GM21619 (cell line): Measurements from ENCODE around the gene BABAM2.
"Not testable (repeated sequence)": the region's sequence is repeated elsewhere in the genome, so short reads cannot be mapped to it uniquely, and the experiment has no call there.

Experiments used
- ATAC-seq: cut with Tn5 transposase; IDR thresholded peaks from one replicate; pipeline ENCODE4 v1.9.1; 2021; ENCODE audit not compliant: unreplicated experiment

Gene BABAM2

DNA sequence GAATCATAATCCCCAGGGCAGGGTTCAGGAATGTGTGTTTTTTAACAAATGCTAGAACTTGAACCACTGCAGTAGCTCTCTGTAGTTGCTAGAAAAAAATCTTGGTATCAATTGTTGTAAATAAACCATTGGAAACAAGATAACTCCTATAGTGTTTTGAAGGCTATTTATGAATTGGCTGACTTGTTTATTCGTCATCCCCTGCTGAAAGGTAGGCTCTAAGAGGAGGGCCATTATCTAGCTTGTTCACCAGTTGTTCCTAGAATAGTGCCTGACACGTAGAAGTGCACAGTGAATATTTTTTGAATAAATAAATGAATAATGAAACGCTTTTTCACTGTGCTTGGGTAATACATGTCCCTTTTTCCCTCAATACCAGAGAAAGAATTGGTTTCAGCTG, 211.4 kb downstream of the BABAM2 start:
- no peak for ATAC-seq

DNA sequence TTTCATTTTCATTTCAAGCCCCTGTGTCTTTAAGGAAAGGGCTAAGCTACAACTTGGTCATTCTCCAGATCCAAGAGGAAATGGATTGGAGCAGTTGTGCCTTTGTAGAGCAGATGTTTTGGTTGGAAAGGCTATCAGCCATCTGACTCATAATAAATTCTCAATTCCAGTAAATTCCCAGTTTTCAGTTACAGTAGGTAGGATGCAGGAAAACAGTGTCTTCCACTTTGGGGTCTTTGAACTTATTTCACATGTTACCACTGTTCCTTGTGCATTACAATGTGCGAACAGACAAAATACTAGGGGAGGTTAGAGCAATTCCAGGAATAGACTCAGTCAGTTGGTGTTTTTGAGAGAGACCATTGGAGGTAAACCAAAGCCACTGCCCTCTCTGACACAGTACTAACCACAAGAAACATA, 211.9 kb downstream of the BABAM2 start:
- no peak for ATAC-seq

DNA sequence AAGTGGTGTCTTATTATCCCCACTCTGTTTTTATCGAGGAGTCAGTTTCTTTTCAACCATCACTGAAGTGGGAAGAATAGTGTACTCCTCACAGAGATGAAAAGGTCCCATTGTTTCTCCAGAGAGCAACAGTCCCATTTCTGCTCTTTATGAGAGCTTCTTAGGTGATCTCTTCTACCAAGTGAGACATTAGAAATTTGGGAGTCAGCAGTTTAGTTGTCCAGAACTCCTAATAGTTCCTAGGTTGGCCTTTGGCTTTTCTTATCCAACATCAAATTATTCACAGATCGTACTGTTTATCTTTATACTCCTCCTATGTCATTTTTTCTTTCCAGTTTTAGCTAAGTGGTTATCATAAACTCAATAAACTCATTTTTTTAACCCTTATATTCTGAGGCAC, 213.1 kb downstream of the BABAM2 start:
- ATAC-seq = no peak

DNA sequence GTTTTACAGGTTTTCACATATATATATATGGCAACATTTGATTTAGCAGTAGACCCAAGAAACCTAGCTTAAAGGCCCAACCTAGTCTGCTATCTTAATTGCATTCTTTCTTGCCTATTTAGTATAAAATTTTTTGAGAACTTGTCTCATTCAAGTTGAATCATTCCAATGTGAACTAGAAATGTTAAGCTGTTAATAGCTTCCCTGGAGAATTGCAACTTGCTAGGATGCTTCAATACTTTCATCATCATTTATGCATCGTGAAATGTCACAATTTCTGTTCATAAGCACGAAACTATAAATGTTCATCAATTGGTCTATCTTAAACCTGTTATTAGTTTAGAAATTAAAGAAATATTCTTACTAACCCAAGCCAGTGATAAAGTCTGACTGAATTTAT, 217.6 kb downstream of the BABAM2 start:
- ATAC-seq = no peak

DNA sequence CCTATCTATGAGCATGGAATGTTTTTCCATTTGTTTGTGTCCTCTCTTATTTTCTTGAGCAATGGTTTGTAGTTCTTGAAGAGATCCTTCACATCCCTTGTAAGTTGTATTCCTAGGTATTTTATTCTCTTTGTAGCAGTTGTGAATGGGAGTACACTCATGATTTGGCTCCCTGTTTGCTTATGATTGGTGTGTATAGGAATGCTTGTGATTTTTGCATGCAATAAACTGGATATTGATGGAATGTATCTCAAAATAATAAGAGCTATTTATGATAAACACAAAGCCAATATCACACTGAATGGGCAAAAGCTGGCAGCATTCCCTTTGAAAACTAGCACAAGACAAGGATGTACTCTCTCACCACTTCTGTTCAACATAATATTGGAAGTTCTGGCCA, 223.2 kb downstream of the BABAM2 start:
- not testable (repeated sequence) for ATAC-seq

DNA sequence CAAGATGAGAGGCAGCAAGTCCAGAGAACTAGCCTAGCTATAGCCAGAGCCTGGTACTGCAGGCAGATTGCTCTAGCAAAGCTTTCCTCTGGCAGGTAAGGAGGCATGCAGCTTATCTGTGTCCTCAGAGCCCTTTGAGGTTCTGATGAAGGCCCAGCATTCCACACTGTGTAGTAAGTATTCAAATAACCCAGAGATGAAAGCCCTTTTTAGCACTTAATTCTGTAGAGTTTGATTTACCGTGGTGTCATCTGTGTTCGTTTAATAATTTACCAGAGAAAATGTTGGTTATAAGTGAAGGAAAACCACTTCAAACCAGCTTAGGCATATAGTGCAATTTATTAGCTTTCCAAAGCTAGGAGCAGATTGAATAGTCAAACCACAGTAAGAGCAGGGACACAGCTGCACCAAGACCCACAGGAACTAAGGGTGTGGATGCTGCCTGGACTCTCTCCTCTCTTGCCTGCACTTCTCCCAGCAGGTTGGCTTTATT, 226.6 kb downstream of the BABAM2 start:
- ATAC-seq = no peak

DNA sequence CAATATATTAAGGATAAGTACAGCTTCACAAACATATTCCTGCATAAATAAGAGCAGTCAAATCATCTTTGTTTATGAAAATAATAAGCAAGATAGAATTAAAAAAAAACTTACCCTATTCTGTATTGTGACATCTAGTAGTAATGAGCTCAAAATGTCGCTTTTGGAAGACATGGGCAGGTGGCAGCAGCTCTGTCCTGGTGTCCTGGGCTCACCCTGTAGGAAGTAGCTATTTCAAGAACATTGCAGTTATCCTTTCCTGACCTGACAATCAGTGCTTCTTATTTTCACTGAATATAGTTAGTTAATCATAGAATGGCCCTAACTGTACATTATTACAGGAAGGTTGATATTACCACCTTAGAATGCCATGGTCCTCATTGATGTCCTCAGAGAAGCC, 229.1 kb downstream of the BABAM2 start:
- ATAC-seq = no peak

DNA sequence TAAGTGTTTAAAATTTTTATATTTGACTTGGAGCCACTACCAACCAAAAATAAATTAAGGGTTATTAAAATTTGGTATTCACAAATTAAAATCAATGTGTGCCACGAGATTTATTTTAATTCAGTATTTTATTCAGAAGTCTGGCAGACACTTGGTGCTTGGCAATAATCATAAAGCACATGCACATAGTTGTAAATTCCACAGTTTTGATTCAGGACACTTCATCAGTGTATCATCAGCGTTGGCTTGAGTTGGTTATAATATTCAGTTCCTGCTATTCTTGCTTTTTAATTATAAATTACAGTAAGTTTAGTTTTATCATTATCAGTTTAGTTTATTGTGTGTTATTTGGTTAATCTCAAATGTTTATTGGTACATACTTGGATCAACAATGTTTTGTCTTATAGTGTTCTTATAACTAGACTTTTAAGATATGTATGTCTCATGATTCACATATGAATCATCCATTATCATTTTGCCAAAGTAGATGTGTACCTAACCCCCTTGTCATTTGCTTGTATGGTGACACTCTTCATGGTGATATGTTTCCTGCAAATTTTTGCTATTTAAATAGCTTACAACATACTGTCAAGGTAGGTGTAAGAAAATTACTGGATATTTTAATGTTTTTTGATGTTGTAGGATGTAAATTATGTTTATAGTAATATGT, 237.9 kb downstream of the BABAM2 start:
- no peak for ATAC-seq

DNA sequence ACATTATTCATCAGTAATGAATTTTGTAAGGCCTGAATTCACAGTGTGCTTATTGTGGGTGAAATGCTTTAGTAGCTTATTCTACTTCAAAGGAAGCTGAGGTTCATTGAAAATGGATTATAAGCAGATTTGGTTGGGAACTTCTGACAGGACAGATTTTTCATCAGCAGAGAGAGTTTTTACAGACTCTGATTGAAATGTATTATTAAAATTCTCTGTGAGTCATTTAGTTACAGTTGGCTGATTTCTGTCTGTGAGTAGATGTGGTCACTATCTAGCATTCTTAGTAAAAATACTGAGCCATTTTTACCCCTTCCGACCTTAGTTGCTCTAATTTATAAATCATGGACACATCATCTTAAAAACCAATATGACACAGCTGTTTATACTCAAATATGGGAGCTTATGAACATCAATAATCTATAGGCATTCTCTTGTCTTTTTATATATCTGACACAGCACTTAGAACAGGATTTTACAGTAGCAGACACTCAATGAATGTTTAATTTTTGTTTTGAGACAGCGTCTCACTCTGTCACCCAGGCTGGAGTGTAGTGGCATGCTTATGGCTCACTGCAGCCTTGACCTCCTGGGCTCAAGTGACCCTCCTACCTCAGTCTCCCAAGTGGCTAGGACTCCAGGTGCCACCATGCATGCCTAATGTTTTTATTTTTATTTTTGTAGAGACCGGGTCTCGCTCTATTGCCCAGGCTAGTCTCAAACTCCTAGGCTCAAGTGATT, 239.6 kb downstream of the BABAM2 start:
- no peak for ATAC-seq

DNA sequence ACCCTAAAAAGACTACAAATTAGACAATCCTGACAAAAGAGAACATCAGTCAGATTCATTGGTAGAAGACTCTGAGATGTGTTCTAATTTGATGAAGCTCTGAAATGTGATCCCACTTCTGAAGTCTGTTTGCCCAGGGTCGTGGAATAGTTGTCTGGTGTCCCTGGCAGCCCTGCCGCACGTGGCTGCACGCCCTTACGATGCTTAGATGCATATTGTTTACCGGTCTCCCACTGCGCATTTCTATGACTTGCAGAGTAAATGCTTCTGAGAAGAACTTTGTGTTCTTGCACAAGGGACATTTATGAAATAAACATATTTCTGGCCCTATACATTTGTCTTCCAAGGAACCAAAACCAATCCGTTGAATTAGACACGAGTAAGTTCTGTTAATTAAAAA, 243.2 kb downstream of the BABAM2 start:
- ATAC-seq = no peak

DNA sequence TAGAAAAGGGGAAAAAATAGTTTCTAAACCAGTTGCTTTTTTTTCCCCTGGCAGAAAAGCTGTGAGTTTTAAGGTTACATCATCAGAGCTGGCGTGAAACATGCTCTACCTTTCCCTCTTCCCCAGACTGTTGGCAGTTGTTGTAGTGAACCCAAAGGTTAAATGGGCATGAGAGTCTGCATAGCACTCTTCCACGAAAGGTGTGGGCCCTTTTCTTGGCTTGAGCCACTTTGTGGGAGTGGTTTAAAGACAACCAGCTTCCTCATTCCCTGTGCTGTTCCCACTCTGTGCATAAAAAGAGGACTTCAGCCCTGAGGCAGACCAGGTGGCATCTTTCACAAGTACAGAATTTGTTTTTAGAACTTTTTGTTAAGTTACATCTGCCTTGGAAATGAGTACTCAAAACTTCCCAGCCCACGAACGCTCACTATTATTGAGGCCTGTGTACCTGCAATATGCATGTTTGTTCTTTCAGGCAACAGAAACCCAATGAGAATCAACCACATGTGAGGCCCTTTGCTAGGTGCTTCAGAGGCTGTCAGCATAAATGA, 243.8 kb downstream of the BABAM2 start:
- ATAC-seq = no peak

DNA sequence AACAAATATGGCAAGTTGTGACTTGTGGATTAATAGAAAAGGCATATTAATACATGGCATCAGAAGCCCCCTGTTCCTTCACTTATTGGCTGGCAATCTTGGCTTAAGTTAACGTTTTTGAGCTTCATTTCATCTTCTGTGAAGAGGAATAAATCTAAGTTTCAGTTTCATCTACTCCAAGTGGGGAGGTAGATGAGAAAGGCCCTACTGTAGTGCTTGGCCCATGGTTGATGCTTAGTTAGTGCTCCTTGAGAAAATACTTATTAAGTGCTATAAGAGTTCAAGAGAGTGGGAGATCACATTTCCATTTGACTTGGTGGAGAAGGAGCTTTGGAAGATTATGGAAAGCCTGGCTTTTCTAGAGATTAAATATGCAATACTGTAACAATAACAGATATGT, 244.3 kb downstream of the BABAM2 start:
- ATAC-seq = no peak

DNA sequence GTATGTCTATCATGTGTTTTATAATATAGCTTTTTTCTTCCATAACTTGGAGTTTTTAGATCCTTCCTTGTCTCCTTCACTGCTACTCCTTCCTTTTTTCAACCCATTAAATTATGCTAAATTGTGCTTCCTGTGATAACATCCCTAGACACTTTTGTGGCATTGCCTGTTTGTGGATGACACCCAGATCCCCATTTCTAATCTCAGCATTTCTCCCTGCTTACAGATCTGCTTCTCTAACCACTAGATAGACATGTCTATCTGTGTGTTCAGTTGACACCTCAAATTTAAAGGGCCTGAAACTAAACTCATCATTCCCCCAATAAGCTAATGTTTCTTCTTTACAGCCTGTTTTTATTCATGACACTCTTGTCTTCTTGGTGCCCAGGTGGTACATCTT, 244.8 kb downstream of the BABAM2 start:
- no peak for ATAC-seq

DNA sequence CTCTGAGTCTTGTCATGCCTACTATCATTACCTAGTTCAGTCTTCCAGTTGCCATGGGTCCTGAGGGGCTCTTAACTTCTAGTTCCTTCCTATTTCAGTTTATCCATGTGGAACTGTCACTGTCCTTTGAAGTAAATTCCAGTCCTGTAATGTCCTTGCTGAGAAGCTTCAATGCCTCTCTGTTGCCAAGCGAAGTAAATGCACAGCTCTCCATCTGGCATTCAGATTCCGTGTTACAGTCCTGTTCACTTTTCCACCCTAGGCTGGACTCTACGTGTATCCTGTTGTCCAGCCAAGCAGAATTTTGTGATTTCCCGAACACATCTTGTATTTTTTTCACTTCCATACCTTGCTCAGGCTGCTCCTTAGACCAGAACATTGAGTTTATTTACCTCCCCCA, 245.3 kb downstream of the BABAM2 start:
- no peak for ATAC-seq

DNA sequence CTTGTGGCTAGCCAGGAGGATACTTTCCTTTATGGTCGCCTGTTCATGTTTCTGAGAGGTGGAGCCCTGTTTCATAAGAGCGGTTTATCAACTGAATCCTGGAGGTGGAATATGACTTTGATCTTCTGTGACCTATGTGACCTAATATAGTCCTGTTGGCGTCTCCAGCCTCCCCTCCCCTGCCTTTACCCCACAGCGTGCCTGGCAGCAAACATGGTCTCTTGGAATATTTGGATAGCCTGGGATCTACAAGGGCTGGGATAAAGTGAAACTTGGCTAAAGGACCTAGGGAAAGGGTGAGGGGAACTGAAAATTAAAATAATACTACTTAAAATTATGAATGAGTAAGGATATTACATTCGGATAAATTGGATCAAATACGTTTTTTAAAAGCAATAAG, 246.0 kb downstream of the BABAM2 start:
- ATAC-seq = no peak

DNA sequence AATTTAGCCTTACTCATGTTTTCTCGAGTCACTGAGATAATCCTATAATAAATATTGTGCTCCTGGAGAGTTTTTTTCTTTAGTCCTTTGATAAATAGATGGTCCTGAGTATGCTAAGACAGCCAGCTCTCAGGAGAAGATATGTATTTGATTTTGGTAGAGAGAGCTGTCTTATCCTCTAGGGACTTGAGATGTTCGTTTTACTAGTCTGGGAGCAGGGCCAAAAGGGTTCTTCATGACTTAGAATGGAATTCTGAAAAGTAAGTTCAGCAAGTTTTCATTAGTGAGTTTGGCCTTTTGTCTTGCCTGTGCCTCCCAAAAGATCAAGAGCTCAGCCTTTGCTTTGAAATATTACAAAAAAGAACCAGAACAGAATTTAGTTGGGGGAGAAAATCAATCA, 246.7 kb downstream of the BABAM2 start:
- ATAC-seq = no peak

DNA sequence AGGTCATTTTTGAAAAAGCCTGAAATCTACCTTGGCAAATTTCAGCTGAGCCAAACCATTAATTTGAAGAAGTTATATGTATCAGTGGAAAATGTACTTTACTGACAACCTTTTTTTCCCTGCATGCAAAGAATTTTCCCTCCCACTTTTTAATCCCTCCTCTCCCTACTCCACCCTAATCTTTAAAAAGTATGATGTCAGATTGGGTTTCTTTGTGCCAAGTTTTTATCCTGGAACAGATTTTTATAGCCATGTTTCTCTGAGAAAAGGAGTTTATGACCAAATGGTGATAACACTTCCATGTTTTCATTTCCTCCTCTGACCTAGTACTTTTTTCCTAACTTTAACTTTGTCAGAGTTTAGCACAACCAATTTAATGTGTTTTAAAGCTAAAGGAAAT, 251.9 kb downstream of the BABAM2 start:
- no peak for ATAC-seq

DNA sequence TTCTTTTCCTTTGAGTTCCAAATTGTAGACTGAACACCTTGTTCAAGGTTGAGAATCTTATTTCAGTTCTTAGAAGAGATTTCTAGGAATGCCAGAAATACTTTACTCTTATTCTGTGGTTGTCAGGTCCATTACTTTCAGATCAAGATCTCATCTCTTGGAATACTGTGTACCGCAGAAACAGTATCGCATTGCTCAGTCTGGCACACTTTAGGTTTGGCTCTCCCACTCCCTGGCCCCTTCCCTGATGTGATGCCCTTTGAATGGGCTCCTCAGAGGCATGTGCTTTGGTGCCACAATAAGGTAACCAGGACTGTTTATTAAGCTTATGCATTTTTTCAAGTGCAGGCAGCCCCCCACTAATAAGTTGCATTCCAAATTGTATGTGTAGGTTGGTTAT, 257.5 kb downstream of the BABAM2 start:
- ATAC-seq = no peak

DNA sequence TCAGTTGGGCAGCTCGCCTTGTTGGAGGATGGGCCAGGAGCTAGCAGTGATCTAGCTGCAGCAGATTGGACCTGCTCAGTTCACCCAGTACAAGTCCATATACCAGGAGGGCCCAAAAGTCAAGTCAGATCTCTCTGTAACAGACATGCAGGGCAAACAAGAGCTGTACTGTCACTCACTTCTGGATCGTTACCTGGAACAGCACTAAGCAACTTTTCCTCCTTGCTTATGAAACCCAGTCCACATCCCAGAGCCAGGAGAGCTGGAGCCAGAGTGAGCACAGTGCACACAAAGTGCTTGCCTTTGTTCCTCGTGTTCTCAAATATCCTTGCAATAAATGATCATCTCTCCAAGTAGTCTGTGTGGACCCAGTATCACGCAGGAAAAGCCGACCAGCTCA, 258.0 kb downstream of the BABAM2 start:
- no peak for ATAC-seq

DNA sequence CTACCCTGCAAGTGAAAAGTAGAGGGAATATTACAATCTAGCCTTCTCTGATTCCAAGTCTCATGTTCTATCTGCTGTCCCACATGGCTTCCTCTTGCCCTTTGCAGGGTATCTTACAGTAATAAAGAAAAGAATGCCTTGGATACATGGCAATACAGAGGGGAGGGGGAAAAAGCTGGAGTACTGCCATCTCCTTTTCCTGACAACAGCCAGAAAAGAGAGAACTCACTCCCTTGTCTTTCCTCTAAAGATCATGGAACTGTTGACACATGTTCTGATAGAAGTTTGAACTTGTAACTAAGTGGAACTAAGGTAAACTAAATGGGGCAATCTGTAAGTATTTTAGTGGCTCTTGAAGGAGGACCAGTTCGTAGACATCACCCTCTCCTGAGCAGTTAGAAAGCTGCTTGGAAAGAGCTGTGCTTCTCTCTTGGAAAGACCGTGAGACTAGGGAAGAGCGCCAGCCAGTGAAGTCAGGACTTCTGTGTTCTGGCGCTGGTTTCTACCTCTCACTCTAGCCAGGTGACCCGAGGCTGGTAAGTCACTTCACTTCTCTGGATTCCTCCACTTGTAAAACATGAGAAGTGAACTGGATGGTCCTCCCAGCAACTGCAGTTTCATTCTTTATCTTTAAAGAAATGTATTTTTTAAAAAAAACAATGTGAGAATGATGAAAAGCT, 259.8 kb downstream of the BABAM2 start:
- ATAC-seq = no peak

DNA sequence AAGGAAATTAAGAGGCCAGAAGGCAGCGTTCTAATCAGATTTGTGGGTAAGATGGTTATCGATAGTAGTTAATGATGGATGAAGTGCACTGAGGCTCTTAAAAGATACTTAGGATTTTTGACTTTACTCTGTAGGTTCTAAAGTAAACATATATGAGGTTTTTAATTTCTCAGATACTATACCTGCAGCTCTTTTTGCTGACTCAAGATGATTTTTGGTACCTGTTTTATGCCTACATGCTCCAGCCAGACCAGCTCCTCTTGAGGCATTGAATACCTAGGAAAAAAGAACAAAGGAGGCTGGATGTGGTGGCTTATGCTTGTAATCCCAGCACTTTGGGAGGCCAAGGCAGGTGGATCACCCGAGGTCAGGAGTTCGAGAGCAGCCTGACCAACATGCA, 260.5 kb downstream of the BABAM2 start:
- ATAC-seq = no peak
